ENCODE data around the gene OCIAD2. TPM values are rescaled to one million over a fixed set of nuclear protein-coding genes. Genes with fewer than 3 reads are reported as not detected.
A peak's percentile ranks its signal among the peaks of the same experiment; 100 is the strongest.

OCIAD2 gene
- total RNA-seq, 3 donors from 2014 or later: 34.0 to 110 (median 67.1) TPM

GRCh38 chr4:48907706-48908477, 1.3 kb upstream of the OCIAD2 start:
- Histone ChIP-seq H3K9me3 (no peaks in the 10 kb centered on the region), H3K36me3 (ENCODE audit: low read depth) (no peaks in the 10 kb centered on the region), H3K4me1 (ENCODE audit: low read depth) (peaks cover 12% of the 10 kb centered on the region), H3K4me3 (no peak overlapping the region)
- TF ChIP-seq CTCF (IDR thresholded peaks at IDR 0.05): no peak
- ATAC-seq: no peak
- intact Hi-C loops (cut with DNase I, micrococcal nuclease): no loop called here
- DNase-seq: no peak

GRCh38 chr4:48905363-48906015, 1.1 kb downstream of the OCIAD2 start:
- H3K4me3 ChIP-seq: peak overlapping the region; percentile 80
- no peak for TF ChIP-seq CTCF (IDR thresholded peaks at IDR 0.05)
- ATAC-seq (peak; percentile 49), DNase-seq (peak in 2 of 3 donors; percentile 31 to 34)
- intact Hi-C loops (cut with DNase I, micrococcal nuclease): no loop called here
- H3K36me3 ChIP-seq (ENCODE audit: low read depth): no peaks in the 10 kb centered on the region
- H3K9me3 ChIP-seq: no peaks in the 10 kb centered on the region
- H3K4me1 ChIP-seq (ENCODE audit: low read depth): peaks cover 12% of the 10 kb centered on the region

GRCh38 chr4:48904541-48905142, 1.9 kb downstream of the OCIAD2 start:
- no peak for ATAC-seq
- DNase-seq: no peak
- intact Hi-C loops (cut with DNase I, micrococcal nuclease): no loop called here
- no peak for TF ChIP-seq CTCF (IDR thresholded peaks at IDR 0.05)
- Histone ChIP-seq H3K36me3 (ENCODE audit: low read depth) (no peaks in the 10 kb centered on the region), H3K4me3 (no peak overlapping the region), H3K9me3 (no peaks in the 10 kb centered on the region), H3K4me1 (ENCODE audit: low read depth) (peaks cover 12% of the 10 kb centered on the region)

- intact Hi-C loops (cut with DNase I, micrococcal nuclease): no loop called here
- Histone ChIP-seq H3K36me3 (ENCODE audit: low read depth) (no peaks in the 10 kb centered on the region), H3K4me3 (no peak overlapping the region), H3K9me3 (no peaks in the 10 kb centered on the region), H3K4me1 (ENCODE audit: low read depth) (peaks cover 12% of the 10 kb centered on the region)
- DNase-seq (no peak), ATAC-seq (no peak)
- no peak for TF ChIP-seq CTCF (IDR thresholded peaks at IDR 0.05)
Measured at GRCh38 chr4:48904101-48904500, 2.5 kb downstream of the OCIAD2 start.

GRCh38 chr4:48902266-48902665, 4.3 kb downstream of the OCIAD2 start:
- peaks cover 12% of the 10 kb centered on the region for H3K4me1 ChIP-seq (ENCODE audit: low read depth)
- no peak for TF ChIP-seq CTCF (IDR thresholded peaks at IDR 0.05)
- peak; percentile 65 for ATAC-seq
- no peak overlapping the region for H3K4me3 ChIP-seq
- peak in 1 of 3 donors; percentile 61 for DNase-seq
- H3K9me3 ChIP-seq: no peaks in the 10 kb centered on the region
- intact Hi-C loops (cut with DNase I, micrococcal nuclease): no loop called here
- H3K36me3 ChIP-seq (ENCODE audit: low read depth): no peaks in the 10 kb centered on the region

All from mucosa of descending colon (tissue), 3 donors.